Natural killer cell treated with Interleukin-12 subunit alpha and Interleukin-12 subunit beta and Interleukin-15 and Interleukin-18, amount 100 ng/mL, for 72 hours (primary cell): ENCODE measurements around the gene KAT2A. TPM values are rescaled to one million over a fixed set of nuclear protein-coding genes. Genes with fewer than 3 reads are reported as not detected.

Experiments used
- ATAC-seq, 2 donors: fragments of 150-1000 bp; cut with Tn5 transposase in 1 of 2; sonication (Bioruptor Pico), chemical (Tn5 transposase) in 1 of 2; 2 replicates each; pipeline ENCODE4 v1.10.0; 2021
- DNase-seq: peaks from one replicate; pipeline ENCODE4 v3.0.0; 2022; ENCODE audit warnings: low spot score
- H3K27ac Mint-ChIP-seq, 2 donors: 1 replicate in 1 of 2; 2 replicates in 1 of 2; pipeline ENCODE4 v1.8.0; 2022; ENCODE audit warnings: mixed read lengths in 2 of 2, mild to moderate bottlenecking in 1 of 2, moderate library complexity in 1 of 2
- H3K27me3 Mint-ChIP-seq, 2 donors: 1 replicate in 1 of 2; 2 replicates in 1 of 2; pipeline ENCODE4 v1.8.0; 2022; ENCODE audit warnings: mixed read lengths in 2 of 2
- H3K36me3 Mint-ChIP-seq: one replicate; pipeline ENCODE4 v1.8.0; 2022; ENCODE audit warnings: mixed read lengths
- H3K4me1 Mint-ChIP-seq, 2 donors: 1 replicate in 1 of 2; 2 replicates in 1 of 2; pipeline ENCODE4 v1.8.0; 2022; ENCODE audit warnings: low read depth in 2 of 2, mixed read lengths in 2 of 2, mild to moderate bottlenecking in 1 of 2
- H3K4me3 Mint-ChIP-seq: one replicate; pipeline ENCODE4 v1.8.0; 2022; ENCODE audit warnings: mixed read lengths
- H3K9me3 Mint-ChIP-seq: 2 replicates; pipeline ENCODE4 v1.8.0; 2022; ENCODE audit warnings: mixed read lengths
- total RNA-seq, 2 donors: library from RNA; stranded (reverse); gene quantifications; one replicate each; pipeline ENCODE4 v1.2.3, GENCODE V29; 2022

Gene KAT2A
- total RNA-seq, 2 donors from 2014 or later = 16.5 to 56.5 TPM

DNA sequence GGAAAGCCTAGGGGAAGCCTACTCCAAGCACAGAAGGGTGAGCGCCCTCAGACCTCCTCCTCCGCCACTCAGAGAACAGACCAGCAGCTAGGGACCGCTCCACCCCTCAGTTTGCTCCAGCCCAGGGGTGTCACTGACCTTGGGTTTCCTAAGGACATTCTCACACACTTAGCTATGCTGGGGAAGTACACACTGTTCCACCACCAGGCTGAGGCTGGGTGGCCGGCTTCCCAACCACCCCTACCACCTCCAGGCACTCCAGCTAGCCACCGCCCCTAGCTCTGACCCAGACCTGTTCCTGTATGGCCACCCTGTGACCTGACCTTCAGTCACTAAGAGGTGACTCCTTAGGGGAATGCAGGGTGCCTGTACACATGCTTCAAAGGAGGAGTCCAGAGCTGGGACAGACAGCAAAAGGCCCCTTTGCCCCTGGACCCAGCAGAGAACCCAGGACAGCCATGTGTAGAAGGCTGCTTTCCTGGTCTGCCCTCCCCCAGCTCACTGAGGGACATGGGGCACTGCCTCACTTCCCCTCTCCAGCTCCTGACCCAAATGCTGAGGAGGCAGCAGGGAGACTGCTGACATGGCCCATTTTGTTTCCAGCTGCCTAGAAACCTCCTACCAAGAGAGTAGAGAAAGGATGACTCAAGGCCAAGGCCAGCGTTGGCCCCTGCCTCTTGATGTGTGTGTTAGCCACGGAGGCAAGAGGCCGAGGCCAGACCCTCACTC lies 8.1 kb upstream of the KAT2A start:
- DNase-seq (no peak), ATAC-seq (no peak)
- no peaks in the 10 kb centered on the region for H3K9me3 Mint-ChIP-seq
- no peak overlapping the region for H3K4me3 Mint-ChIP-seq
- H3K36me3 Mint-ChIP-seq = peaks cover 7% of the 10 kb centered on the region
- no peaks in the 10 kb centered on the region for H3K27me3 Mint-ChIP-seq
- H3K27ac Mint-ChIP-seq = no peak overlapping the region
- H3K4me1 Mint-ChIP-seq = peaks cover 29 to 38% of the 10 kb centered on the region in 2 donors

DNA sequence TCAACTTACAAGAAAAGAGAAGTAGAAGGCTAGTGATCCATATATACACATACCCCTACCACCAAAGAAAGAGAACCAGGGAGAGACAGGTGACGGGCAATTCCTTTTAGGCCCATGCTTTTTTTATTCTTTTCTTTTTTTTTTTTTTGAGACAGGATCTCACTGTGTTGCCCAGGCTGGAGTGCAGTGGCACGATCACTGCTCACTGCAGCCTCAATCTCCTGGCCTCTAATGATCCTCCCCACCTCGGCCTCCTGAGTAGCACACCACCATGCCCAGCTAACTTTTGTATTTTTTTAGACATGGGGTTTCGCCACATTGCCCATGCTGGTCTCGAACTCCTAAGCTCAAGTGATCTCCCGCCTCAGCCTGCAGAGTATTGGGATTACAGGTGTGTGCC lies 6.2 kb upstream of the KAT2A start:
- DNase-seq (no peak), ATAC-seq (no peak)

DNA sequence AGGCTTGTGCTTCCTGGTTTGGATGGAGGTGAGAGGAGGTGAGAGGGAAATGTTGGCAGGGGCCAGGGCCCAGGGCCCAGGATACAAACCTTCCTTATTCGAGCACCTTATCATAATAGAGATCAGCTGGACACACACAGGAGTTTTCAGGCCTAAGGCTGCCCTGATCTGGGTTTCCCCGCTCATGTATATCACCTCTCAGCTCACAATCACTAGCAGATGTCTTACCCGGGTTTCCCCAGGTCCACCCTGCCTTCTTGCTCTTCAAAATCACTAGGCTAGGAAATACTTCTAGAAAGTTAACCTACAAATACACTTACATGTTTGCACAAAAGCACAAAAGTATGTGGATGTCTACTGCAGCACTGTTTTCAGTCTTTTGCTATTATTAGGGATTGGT lies 5.7 kb upstream of the KAT2A start:
- Mint-ChIP-seq H3K27me3 (no peaks in the 10 kb centered on the region), H3K9me3 (no peaks in the 10 kb centered on the region), H3K4me3 (no peak overlapping the region), H3K36me3 (peaks cover 7% of the 10 kb centered on the region), H3K27ac (peak overlapping the region in 1 of 2 donors; percentile 4), H3K4me1 (peaks cover 11 to 15% of the 10 kb centered on the region in 2 donors)
- ATAC-seq (no peak), DNase-seq (no peak)

More for the DNA sequence above, 6.2 kb upstream of the KAT2A start:
- Mint-ChIP-seq H3K27me3 (no peaks in the 10 kb centered on the region), H3K36me3 (peaks cover 7% of the 10 kb centered on the region), H3K4me1 (peaks cover 12 to 21% of the 10 kb centered on the region in 2 donors), H3K4me3 (no peak overlapping the region), H3K9me3 (no peaks in the 10 kb centered on the region), H3K27ac (no peak overlapping the region)

DNA sequence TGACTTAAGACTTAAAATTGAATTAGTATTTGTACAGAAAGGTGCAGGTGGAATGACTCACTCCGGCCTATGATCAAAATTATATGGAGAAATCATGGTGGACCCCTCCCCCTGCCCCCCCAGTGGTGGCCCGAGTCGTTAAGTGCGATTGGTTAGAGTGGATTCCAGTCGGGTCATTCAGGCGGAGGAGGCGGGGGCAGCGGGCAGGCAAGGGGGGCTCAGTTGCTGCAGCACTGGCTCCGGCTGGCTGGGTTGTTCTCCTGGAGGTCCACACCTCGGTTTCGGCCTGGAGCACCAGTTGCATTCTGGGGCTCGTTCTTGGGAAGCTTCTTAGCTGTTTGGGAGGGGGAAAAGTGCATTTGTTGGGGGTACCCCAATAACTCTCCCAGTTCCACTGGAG lies 4.4 kb upstream of the KAT2A start:
- no peak overlapping the region for H3K27ac Mint-ChIP-seq
- no peak for DNase-seq
- peaks cover 7% of the 10 kb centered on the region for H3K36me3 Mint-ChIP-seq

DNA sequence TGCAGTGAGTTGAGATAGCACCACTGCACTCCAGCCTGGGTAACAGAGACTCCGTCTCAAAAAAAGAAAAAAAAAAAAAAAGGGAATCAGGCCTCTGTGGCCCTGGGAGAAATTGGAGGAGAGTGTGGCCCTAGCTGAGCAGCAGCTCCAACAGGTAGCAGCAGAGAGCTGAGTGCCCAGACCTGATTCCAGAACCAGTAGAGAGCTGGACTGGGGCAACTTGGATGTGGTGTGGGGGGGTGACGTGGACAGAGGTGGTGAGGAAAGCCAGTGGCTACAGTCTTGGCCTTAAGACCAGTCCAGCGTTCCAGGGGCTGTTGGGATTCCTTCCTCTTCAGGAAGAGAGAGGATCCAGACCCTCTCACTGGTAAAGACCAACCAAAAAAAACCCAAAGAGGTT lies 3.1 kb upstream of the KAT2A start:
- Mint-ChIP-seq H3K9me3 (no peaks in the 10 kb centered on the region), H3K27ac (no peak overlapping the region), H3K36me3 (peaks cover 7% of the 10 kb centered on the region), H3K27me3 (no peaks in the 10 kb centered on the region), H3K4me3 (no peak overlapping the region), H3K4me1 (peaks cover 5 to 16% of the 10 kb centered on the region in 2 donors)
- DNase-seq (no peak), ATAC-seq (no peak)

More for the DNA sequence above, 4.4 kb upstream of the KAT2A start:
- Mint-ChIP-seq H3K9me3 (no peaks in the 10 kb centered on the region), H3K4me3 (no peak overlapping the region), H3K27me3 (no peaks in the 10 kb centered on the region), H3K4me1 (peaks cover 7 to 11% of the 10 kb centered on the region in 2 donors)
- ATAC-seq = no peak

DNA sequence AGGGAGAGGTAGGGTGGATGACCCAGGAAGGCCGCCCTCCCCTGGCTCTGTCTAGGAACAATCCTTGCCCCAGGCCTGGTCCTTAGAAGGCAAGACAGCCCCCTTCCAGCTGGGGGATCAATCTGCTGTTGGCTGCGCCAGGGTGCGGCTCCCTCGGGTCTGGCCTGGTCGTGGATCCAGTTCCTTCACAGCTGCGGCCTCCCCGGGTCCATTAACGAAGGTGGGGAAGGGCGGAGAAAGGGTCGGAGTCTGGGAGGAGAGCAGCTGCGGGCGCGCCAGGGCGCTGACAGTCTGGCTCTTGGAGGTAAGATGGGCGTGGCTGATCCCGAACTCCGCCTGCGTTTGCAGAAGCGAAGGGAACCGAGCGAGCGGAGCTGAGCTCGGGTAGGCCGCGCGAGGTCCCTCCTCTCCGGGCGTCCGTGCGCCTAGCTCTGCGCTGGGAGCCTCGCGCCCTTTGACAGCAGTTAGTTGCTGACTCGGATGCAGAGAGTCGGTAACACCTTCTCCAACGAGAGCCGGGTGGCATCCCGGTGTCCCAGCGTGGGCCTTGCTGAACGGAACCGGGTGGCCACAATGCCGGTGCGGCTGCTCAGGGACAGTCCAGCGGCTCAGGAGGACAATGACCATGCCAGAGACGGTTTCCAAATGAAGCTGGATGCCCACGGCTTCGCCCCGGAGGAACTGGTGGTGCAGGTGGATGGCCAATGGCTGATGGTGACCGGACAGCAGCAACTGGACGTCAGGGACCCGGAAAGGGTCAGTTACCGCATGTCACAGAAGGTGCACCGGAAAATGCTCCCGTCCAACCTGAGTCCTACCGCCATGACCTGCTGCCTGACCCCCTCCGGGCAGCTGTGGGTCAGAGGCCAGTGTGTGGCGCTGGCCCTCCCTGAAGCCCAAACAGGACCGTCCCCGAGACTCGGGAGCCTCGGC lies 1.5 kb upstream of the KAT2A start, which contains the start of gene HSPB9:
Gene HSPB9, plus strand, starts transcription at position 434 of the 933 bp plus-strand sequence. Its CDS starts 47 bp downstream, at position 481.
- H3K4me1 Mint-ChIP-seq = peaks cover 10 to 16% of the 10 kb centered on the region in 2 donors
- no peaks in the 10 kb centered on the region for H3K27me3 Mint-ChIP-seq
- no peak for ATAC-seq
- H3K4me3 Mint-ChIP-seq = peak within 1 kb of the TSS; percentile 65
- no peak for DNase-seq
- no peaks in the 10 kb centered on the region for H3K9me3 Mint-ChIP-seq
- H3K27ac Mint-ChIP-seq = peak within 1 kb of the TSS; percentile 57 to 83
- H3K36me3 Mint-ChIP-seq = peaks cover 7% of the 10 kb centered on the region

DNA sequence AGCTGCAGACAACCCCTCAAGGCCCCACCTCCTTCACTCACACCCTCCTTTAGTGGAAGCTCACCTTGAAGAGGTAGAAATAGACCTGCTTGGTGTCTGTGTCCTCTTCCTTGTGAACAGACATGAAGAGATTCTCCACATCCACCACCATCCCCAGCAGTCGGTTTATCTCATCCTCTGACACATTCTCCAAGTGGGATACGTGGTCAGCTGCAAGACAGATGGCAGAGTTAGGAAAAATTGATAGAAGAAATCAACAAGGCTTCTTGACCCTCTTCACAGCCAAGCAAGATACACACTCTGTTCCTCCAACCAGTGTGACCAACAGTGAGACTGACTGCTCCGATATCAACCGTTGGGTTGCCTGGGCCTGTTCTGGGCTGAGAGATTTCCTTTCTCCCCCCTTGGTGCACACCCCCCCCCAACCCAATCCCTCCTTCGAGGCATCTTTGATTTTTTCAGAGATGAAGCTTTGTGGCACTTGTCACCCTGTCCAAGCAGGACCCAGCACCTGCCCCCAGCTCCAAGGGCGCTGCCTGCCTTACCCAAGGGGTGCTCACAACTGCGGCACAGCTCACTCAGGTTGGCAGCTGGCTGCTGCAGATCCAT lies 902 bp downstream of the KAT2A start:
- H3K4me3 Mint-ChIP-seq = peak overlapping the region; percentile 55

DNA sequence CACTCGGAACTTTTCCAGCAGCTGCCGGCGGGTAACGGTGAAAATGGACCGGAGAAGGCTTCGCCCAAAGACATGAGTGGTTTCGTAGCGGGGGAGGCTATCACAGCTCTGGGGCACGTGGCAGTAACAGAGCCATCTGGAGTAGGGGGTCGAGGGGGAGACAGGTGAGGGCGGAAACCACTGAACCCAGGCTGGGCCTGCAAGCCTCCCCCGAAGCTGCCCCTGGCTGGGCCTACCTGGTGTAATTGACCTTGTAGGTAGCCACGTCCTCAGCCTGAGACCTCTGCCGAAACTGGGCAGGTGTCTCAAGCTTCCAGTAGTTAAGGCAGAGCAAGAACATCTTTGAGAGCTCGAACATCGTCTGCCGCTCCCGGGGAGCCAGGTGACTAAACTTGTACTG lies 1.9 kb downstream of the KAT2A start:
- no peak overlapping the region for H3K27ac Mint-ChIP-seq
- DNase-seq (no peak), ATAC-seq (no peak)
- no peaks in the 10 kb centered on the region for H3K9me3 Mint-ChIP-seq
- no peak overlapping the region for H3K4me3 Mint-ChIP-seq
- no peaks in the 10 kb centered on the region for H3K27me3 Mint-ChIP-seq
- no peaks in the 10 kb centered on the region for H3K36me3 Mint-ChIP-seq
- peaks cover 19 to 27% of the 10 kb centered on the region in 2 donors for H3K4me1 Mint-ChIP-seq

More for the DNA sequence above, 902 bp downstream of the KAT2A start:
- Mint-ChIP-seq H3K27me3 (no peaks in the 10 kb centered on the region), H3K4me1 (peaks cover 22 to 27% of the 10 kb centered on the region in 2 donors), H3K9me3 (no peaks in the 10 kb centered on the region), H3K36me3 (no peaks in the 10 kb centered on the region), H3K27ac (no peak overlapping the region)
- DNase-seq = no peak
- ATAC-seq = no peak

DNA sequence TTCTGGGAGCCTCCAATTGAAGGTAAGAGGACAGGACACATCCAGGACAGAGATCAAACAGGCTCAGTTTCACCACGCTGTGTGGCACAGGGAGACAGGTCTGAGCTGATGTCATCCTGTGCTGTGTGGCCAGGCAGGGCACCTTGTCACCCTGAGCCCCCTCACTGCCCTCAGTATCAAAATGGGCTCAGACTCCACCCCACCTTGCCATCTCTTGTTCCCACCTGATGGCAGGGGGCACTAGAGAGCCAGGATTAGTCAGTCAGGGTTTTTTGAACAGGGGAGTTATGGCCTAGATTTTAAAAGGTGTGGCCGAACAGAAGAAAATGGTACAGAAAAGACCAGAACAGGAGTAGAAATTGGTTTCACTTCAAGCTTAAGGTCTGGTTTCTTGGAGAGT lies 2.6 kb downstream of the KAT2A start:
- Mint-ChIP-seq H3K27ac (peak overlapping the region in 1 of 2 donors; percentile 33), H3K36me3 (no peaks in the 10 kb centered on the region), H3K4me1 (peaks cover 19 to 27% of the 10 kb centered on the region in 2 donors), H3K27me3 (no peaks in the 10 kb centered on the region), H3K4me3 (peak overlapping the region; percentile 49), H3K9me3 (no peaks in the 10 kb centered on the region)
- DNase-seq = no peak
- no peak for ATAC-seq

DNA sequence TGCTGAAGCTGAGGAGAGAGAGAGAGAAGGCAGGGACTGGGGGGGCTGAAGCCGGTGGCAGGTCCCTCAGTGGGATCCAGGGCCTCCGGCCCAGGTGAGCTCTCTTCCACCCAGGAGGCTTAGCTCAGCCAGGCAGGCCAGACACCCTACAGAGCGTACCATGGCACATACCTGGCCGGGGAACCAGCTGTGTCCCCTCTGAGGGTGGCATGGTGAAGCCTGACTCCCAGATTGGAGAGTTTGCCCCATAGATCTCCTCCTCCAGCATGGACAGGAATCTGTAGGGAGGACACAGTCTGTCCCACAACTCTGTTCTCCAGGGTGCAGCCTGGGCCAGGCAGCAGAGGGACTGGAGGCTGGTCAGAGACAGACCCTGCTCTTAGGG lies 3.0 kb downstream of the KAT2A start:
- DNase-seq (no peak), ATAC-seq (no peak)
- Mint-ChIP-seq H3K9me3 (no peaks in the 10 kb centered on the region), H3K4me3 (no peak overlapping the region), H3K4me1 (peaks cover 19 to 27% of the 10 kb centered on the region in 2 donors), H3K27me3 (no peaks in the 10 kb centered on the region), H3K27ac (peak overlapping the region in 1 of 2 donors; percentile 33), H3K36me3 (no peaks in the 10 kb centered on the region)

DNA sequence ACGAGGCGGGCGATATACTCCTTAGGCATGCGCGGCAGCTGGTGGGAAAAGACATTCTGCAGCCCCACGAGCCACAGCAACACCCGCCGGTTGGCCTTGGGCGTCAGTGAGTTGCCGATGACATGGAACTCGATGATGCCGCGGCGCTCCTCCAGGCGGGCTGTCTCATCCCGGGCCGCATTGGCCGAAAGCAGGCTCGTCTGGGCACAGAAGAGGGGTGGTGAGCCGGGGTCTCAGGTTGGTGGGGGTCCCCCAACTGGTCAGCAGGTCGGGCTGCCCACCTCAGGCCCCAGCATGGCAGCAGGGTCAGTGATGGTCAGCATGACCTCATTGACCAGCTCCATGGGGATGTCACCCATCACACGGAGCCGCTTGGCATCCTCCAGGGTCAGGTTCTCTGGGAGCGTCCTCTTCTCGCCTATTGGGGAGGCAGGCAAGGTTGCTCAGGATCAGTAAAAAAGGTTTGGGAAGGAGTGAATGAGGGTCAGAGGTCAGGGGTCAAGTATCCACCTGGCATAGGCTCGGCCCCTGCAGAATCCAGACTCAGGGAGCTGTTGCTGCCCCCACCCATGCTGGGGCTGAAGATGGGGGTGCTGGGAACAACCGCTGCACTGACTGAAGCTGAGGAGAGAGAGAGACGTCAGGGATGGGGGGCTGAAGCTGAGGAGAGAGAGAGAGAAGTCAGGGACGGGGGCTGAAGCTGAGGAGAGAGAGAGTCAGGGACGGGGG lies 3.6 kb downstream of the KAT2A start:
- no peak overlapping the region for H3K27ac Mint-ChIP-seq
- peaks cover 23 to 30% of the 10 kb centered on the region in 2 donors for H3K4me1 Mint-ChIP-seq
- no peaks in the 10 kb centered on the region for H3K36me3 Mint-ChIP-seq
- H3K4me3 Mint-ChIP-seq = no peak overlapping the region
- no peak for ATAC-seq
- H3K9me3 Mint-ChIP-seq = no peaks in the 10 kb centered on the region
- no peaks in the 10 kb centered on the region for H3K27me3 Mint-ChIP-seq
- DNase-seq = no peak

DNA sequence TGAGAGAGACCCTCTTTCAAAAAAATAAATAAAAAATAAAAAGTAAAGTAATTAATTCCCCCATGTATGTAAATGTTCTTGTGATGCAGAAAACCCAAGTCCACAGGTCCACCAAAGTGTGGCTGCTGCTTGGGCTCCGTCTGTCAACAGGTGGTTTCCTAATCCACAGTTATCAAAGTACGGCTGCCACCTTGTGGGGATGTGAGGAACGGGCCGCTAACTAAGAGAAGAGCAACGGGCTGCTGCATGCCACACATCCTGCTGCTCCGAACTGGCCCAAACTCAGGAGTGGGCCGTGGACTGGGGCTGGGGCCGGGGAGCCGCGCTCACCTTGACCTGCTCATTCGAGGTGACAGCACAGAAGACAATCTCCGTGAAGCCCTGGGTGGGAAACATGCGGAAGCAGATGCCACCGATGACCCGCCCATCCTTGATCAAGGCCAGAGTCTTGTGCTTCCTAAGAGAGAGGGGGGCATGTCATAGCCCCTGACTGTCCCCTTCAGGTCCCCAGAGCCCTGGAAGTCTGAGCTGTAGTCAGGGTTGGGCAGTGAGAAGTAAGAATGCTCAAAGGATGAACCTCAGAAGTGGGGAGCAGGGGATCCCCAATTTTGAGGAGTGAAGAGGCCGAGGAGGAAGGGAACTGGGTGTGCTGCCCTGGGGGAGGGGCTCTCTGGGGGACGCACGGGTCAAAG lies 4.3 kb downstream of the KAT2A start:
- H3K4me3 Mint-ChIP-seq = no peak overlapping the region
- H3K4me1 Mint-ChIP-seq = peaks cover 29 to 35% of the 10 kb centered on the region in 2 donors
- no peaks in the 10 kb centered on the region for H3K9me3 Mint-ChIP-seq
- no peaks in the 10 kb centered on the region for H3K27me3 Mint-ChIP-seq
- ATAC-seq = peak; percentile 41 to 46
- H3K36me3 Mint-ChIP-seq = no peaks in the 10 kb centered on the region
- H3K27ac Mint-ChIP-seq = peak overlapping the region in 1 of 2 donors; percentile 76
- peak; percentile 84 for DNase-seq

DNA sequence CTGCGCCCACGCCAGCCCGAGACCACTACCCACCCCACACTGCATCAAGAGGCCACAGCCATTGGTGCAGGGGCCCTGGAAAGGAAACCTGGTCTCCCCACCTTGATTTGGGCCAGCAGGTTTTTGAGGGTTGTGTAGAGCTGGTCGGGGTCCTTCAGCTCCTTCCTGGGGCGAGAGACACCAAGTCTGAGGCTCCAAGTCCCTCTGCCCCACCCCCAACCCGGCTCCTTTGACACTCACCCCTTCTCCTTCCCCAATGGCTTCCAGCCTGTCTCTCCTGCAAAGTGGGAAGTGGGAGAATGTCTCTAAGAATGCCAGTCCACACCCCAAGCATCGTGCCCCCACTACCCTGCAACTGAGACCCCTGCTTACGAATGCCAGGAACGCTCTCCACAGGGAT lies 7.0 kb downstream of the KAT2A start:
- Mint-ChIP-seq H3K27ac (peak overlapping the region; percentile 35), H3K4me1 (peaks cover 23 to 36% of the 10 kb centered on the region in 2 donors), H3K4me3 (no peak overlapping the region), H3K9me3 (no peaks in the 10 kb centered on the region), H3K36me3 (no peaks in the 10 kb centered on the region), H3K27me3 (no peaks in the 10 kb centered on the region)
- no peak for ATAC-seq
- DNase-seq = no peak
